ENCODE measurements around the gene ATF3.
A peak's percentile ranks its signal among the peaks of the same experiment; 100 is the strongest.

ATF3 gene

GRCh38 chr1:212624976-212625501 is 16.5 kb downstream of the ATF3 start:
- H3K4me3 ChIP-seq (replicated peaks in 1 of 2; ENCODE audit: low read depth in 2 of 2, low read length in 2 of 2) = no peak overlapping the region
- DNase-seq (ENCODE audit: low read depth in 2 of 2) = no peak
- no peak for TF ChIP-seq CTCF (IDR thresholded peaks at IDR 0.05; ENCODE audit: low read depth, low read length)

GRCh38 chr1:212625781-212626450 is 17.4 kb downstream of the ATF3 start:
- H3K4me3 ChIP-seq (replicated peaks in 1 of 2; ENCODE audit: low read depth in 2 of 2, low read length in 2 of 2) = no peak overlapping the region
- no peak for TF ChIP-seq CTCF (IDR thresholded peaks at IDR 0.05; ENCODE audit: low read depth, low read length)

GRCh38 chr1:212628046-212628445 is 19.5 kb downstream of the ATF3 start:
- H3K4me3 ChIP-seq (replicated peaks in 1 of 2; ENCODE audit: low read depth in 2 of 2, low read length in 2 of 2) = no peak overlapping the region
- DNase-seq (ENCODE audit: low read depth in 2 of 2) = no peak
- no peak for TF ChIP-seq CTCF (IDR thresholded peaks at IDR 0.05; ENCODE audit: low read depth, low read length)

More at GRCh38 chr1:212625781-212626450, 17.4 kb downstream of the ATF3 start:
- no peak for DNase-seq (ENCODE audit: low read depth in 2 of 2)

- no peak for TF ChIP-seq CTCF (IDR thresholded peaks at IDR 0.05; ENCODE audit: low read depth, low read length)
- DNase-seq (ENCODE audit: low read depth in 2 of 2) = no peak
- no peak overlapping the region for H3K4me3 ChIP-seq (replicated peaks in 1 of 2; ENCODE audit: low read depth in 2 of 2, low read length in 2 of 2)
Observed at GRCh38 chr1:212628813-212629415, 20.4 kb downstream of the ATF3 start.

GRCh38 chr1:212629450-212630157 is 21.0 kb downstream of the ATF3 start:
- DNase-seq (ENCODE audit: low read depth in 2 of 2) = no peak
- no peak overlapping the region for H3K4me3 ChIP-seq (replicated peaks in 1 of 2; ENCODE audit: low read depth in 2 of 2, low read length in 2 of 2)
- TF ChIP-seq CTCF (IDR thresholded peaks at IDR 0.05; ENCODE audit: low read depth, low read length) = no peak

- TF ChIP-seq CTCF (IDR thresholded peaks at IDR 0.05; ENCODE audit: low read depth, low read length) = peak; percentile 94
- DNase-seq (ENCODE audit: low read depth in 2 of 2) = peak; percentile 61 to 63
- no peak overlapping the region for H3K4me3 ChIP-seq (replicated peaks in 1 of 2; ENCODE audit: low read depth in 2 of 2, low read length in 2 of 2)
Observed at GRCh38 chr1:212630158-212630900, 21.8 kb downstream of the ATF3 start.

Data from cardiac fibroblast (primary cell).